Lower leg skin (tissue), 4 donors: Measurements from ENCODE around the gene TMC7. TPM values are rescaled to one million over a fixed set of nuclear protein-coding genes. Genes with fewer than 3 reads are reported as not detected.

ENCODE experiments used
- DNase-seq, 2 donors: peaks; one replicate each; pipeline ENCODE4 v3.0.0-alpha.2; 2019; ENCODE audit warnings: low spot score in 2 of 2
- H3K4me3 ChIP-seq: fragments of 200-600 bp; sonication (generic); 2 replicates; pipeline ENCODE4 v1.5.1; 2017; ENCODE audit warnings: mild to moderate bottlenecking, low read depth; ENCODE audit not compliant: poor library complexity, severe bottlenecking
- POLR2A ChIP-seq, 2 donors: fragments of 450-650 bp; IDR thresholded peaks; one replicate each; pipeline ENCODE4 v1.6.1; 2016 to 2017; ENCODE audit warnings: antibody characterized with exemption in 2 of 2, mild to moderate bottlenecking in 1 of 2, moderate library complexity in 1 of 2
- WGBS, 2 donors: methylation state at CpG; one replicate each; pipeline ENCODE4 v1.1.5; 2018; 5-methylcytosine and 5-hydroxymethylcytosine counted together
- intact Hi-C: fragments of 100-400 bp; cut with DNase I; formaldehyde crosslinking; loops from one replicate; pipeline ENCODE4 v1.15.0; 2023; ENCODE audit warnings: low total_unique reads
- total RNA-seq, 4 donors: library from RNA; depleted of rRNA; stranded (reverse); fragments of >200 nt; gene quantifications; one replicate each; pipeline ENCODE4 v1.1.0, GENCODE V29; 2016
- TF ChIP-seq, protein P1 (sequence below), 3 donors: fragments of 450-650 bp; IDR thresholded peaks; one replicate each; pipeline ENCODE4 v1.5.1; 2016; ENCODE audit warnings: antibody characterized with exemption in 3 of 3, mild to moderate bottlenecking in 3 of 3, moderate library complexity in 2 of 3

TMC7 gene
- total RNA-seq, 4 donors from 2014 or later: 0.38 to 1.6 (median 0.73) TPM

DNA sequence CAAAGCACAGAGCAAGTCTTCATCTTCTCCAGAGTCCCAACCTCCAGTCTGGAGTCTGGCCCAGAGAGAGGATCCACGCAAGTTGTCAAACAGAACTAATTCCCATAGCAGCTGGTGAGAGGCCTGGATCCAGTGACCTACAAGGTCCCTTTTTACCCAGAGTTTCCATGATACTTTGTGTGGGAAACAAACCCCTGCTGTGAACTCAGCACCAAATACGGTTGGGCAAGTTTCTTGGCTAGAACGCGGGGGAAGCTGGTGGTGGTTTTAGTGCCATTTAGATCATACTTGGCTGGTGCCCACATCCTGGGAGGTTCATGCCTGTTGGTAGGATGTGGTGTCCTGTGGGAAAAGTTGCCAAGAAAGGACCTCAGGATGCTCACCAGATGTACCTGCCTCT, 18.1 kb downstream of the TMC7 start:
- no peak overlapping the region for H3K4me3 ChIP-seq
- TF ChIP-seq, protein P1, sequence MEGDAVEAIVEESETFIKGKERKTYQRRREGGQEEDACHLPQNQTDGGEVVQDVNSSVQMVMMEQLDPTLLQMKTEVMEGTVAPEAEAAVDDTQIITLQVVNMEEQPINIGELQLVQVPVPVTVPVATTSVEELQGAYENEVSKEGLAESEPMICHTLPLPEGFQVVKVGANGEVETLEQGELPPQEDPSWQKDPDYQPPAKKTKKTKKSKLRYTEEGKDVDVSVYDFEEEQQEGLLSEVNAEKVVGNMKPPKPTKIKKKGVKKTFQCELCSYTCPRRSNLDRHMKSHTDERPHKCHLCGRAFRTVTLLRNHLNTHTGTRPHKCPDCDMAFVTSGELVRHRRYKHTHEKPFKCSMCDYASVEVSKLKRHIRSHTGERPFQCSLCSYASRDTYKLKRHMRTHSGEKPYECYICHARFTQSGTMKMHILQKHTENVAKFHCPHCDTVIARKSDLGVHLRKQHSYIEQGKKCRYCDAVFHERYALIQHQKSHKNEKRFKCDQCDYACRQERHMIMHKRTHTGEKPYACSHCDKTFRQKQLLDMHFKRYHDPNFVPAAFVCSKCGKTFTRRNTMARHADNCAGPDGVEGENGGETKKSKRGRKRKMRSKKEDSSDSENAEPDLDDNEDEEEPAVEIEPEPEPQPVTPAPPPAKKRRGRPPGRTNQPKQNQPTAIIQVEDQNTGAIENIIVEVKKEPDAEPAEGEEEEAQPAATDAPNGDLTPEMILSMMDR (IDR thresholded peaks at IDR 0.05): no peak
- no peak for DNase-seq
- 28 to 49% methylated on average over 4 of the region's 4 CpGs for WGBS, 2 donors
- intact Hi-C loops: loop anchor here (5.0 kb wide), 1 partner anchor 66 kb away; the partner anchor contains the start of gene COQ7

DNA sequence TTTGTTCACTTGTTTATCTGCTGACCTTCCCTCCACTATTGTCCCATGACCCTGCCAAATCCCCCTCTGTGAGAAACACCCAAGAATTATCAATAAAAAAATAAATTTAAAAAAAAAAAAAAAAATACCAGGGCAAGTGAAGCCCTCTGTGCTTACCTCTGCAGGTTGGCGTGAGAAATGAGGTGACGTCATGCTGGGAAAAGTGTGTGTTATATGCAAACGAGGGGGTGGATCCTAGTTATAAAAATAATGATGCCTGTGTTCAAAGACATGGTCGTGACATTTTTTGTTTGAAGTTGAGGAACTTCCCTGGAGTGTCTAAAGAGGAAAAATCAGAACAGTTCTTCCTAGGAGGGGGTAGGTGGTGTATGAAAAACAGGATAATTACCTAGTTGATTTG, 20.2 kb downstream of the TMC7 start:
- TF ChIP-seq, protein P1 (IDR thresholded peaks at IDR 0.05): no peak
- no peak for TF ChIP-seq POLR2A (IDR thresholded peaks at IDR 0.05)
- DNase-seq: no peak
- no peak overlapping the region for H3K4me3 ChIP-seq
- 58 to 59% methylated on average over 4 of the region's 4 CpGs for WGBS, 2 donors
- intact Hi-C loops: loop anchor here (5.0 kb wide), 1 partner anchor 63 kb away; the partner anchor contains the start of gene COQ7

DNA sequence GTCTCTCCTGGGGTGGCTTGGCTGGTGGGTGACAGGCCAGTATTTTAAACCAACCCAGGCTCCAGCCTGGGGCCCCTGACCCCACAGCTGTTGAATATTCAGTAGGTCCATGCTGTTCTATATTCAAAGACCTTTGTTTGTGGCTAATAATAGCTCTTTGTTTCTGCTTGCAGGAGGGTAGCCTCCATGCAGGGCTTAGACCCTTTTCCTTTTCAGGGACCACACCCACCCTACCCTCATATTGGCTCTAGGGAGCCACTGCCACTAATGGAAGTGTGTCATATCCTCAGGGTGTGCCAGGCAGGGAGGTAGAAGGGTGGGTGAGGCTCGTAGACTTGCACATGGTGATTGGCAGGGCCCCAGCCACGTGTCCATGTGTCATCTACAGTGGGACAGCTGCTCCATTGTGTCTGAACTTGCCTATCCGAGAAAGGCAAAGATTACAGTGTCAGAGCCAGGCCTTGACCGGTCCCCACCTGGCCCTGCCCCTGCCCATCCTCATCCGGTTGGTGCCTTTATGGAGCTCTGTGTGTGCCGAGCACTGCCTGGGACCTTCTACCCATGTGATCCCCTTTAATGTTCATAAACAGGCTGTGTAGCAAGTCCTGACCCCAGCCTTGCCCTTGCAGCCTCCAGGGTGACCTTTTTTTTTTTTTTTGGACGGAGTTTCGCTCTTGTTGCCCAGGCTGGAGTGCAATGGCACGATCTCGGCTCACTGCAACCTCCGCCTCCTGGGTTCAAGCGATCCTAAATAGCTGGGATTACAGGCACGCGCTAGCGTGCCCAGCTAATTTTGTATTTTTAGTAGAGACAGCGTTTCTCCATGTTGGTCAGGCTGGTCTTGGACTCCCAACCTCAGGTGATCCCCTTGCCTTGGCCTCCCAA, 22.1 kb downstream of the TMC7 start:
- WGBS, 2 donors: 60% methylated on average over 16 of the region's 16 CpGs
- intact Hi-C loops: no loop called here
- no peak for TF ChIP-seq POLR2A (IDR thresholded peaks at IDR 0.05)
- TF ChIP-seq, protein P1 (IDR thresholded peaks at IDR 0.05): no peak
- DNase-seq: peak; percentile 66 to 90
- H3K4me3 ChIP-seq: no peak overlapping the region

DNA sequence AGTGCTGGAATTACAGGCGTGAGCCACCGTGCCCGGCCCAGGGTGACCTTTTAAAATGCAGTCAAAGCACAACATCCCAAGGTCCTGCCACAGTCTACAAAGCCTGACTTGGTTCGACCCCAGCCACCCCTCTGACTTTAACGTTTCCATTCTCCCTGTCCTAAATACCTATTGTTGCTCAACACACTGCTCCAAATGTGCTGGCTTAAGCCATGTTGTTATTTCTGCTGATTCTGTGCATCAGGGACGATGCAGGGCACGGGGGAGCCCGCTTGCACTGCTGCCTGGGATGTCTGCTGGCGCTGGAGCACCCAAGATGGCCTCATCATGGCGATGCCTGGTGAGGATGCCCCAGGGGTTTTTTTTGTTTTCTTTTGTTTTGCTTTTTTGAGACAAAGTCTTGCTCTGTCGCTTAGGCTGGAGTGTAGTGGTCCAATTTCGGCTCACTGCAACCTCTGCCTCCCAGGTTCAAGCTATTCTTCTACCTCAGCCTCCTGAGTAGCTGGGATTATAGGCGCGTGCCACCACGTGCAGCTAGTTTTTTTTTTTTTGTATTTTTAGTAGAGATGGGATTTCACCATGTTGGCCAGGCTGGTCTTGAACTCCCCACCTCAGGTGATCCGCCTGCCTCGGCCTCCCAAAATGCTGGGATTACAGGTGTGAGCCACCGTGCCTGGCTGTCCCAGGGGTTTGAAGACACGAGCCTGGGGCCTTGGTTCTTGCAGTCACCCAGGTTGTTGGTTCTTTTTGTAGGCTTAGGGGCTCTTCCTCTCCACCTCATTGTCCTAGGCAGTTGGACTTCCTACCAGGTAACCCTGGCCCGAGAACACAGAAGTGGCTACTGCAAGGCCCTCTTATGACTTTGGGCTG, 22.9 kb downstream of the TMC7 start:
- intact Hi-C loops: no loop called here
- no peak for TF ChIP-seq POLR2A (IDR thresholded peaks at IDR 0.05)
- TF ChIP-seq, protein P1 (IDR thresholded peaks at IDR 0.05): no peak
- 89 to 91% methylated on average over 20 of the region's 20 CpGs for whole genome bisulfite sequencing, 2 donors
- no peak for DNase-seq
- no peak overlapping the region for H3K4me3 ChIP-seq

DNA sequence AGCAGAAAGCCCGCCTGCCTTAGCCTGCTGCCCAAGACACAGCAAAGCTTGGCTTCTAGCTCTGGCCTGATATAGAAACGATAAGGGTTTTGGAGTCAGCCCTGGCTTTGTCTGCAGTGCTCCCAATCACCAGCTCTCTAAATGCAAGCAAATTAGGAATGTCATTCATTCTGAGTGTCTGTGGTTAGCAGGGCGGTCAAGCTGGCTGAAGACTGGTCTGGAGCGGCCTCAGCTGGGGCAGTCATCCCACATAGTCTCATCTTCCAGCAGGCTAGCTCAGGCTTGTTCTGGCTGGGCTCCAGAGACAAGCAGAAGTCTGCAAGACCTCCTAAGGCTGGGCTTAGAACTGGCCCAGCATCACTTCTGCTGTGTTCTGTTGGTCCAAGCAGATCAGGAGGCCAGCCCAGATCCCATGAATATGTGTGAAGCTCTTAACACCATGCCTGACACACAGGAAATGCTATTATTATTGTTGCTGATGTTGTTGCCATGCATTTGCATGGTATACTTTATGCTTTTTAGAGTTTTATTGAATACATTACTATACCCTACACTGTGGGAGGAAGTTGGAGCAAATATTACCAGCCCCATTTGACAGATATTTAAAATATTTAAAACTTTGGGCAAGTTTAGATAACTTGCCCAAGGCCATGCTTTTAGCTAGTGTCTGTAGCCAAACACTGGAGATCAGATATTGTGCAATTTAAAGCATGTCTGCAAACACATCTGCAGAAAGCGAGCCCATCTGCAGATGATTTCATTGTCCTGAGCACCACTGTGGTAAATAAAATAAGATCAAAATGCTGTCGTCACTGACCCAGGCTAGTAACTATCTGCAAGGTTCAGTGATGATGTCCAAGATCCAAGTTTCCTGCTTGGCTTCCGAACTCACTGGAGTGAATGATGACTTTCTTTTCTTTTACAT, 24.8 kb downstream of the TMC7 start:
- no peak overlapping the region for H3K4me3 ChIP-seq
- 42 to 48% methylated on average over 7 of the region's 7 CpGs for WGBS, 2 donors
- TF ChIP-seq POLR2A (IDR thresholded peaks at IDR 0.05): no peak
- TF ChIP-seq, protein P1 (IDR thresholded peaks at IDR 0.05): no peak
- no peak for DNase-seq
- intact Hi-C loops: no loop called here
